Right lobe of liver (tissue), 4 donors: Measurements from ENCODE around the gene SIGLEC1.

ENCODE experiments used
- POLR2A ChIP-seq: fragments of 450-650 bp; IDR thresholded peaks from one replicate; pipeline ENCODE4 v1.6.1; 2017; ENCODE audit warnings: antibody characterized with exemption, mild to moderate bottlenecking
- TF ChIP-seq, protein P1 (sequence below), 4 donors: fragments of 200-600 bp in 3 of 4; fragments of 450-650 bp in 1 of 4; IDR thresholded peaks; one replicate each; pipeline versions ENCODE4 v1.5.1 to v1.8.0; 2016 to 2022; ENCODE audit warnings: antibody characterized with exemption in 4 of 4, mild to moderate bottlenecking in 2 of 4
- donor health status: DM: no; HTN: no; CAD: no.
- donor health status: DM: no; HTN: no; CAD: no.
- donor health status: DM: no; HTN: yes; CAD: no.

- TF ChIP-seq, protein P1, sequence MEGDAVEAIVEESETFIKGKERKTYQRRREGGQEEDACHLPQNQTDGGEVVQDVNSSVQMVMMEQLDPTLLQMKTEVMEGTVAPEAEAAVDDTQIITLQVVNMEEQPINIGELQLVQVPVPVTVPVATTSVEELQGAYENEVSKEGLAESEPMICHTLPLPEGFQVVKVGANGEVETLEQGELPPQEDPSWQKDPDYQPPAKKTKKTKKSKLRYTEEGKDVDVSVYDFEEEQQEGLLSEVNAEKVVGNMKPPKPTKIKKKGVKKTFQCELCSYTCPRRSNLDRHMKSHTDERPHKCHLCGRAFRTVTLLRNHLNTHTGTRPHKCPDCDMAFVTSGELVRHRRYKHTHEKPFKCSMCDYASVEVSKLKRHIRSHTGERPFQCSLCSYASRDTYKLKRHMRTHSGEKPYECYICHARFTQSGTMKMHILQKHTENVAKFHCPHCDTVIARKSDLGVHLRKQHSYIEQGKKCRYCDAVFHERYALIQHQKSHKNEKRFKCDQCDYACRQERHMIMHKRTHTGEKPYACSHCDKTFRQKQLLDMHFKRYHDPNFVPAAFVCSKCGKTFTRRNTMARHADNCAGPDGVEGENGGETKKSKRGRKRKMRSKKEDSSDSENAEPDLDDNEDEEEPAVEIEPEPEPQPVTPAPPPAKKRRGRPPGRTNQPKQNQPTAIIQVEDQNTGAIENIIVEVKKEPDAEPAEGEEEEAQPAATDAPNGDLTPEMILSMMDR (IDR thresholded peaks at IDR 0.05), result no peak
- TF ChIP-seq POLR2A, result no peak
These were observed 28.4 kb upstream of the SIGLEC1 start for GRCh38 chr20:3740615-3741301.
